SH-SY5Y (cell line): ENCODE measurements around the gene MYH7B.

Experiments
- GATA2 ChIP-seq: IDR thresholded peaks from 2 replicates; pipeline ENCODE4 v1.6.1; 2011; ENCODE audit warnings: mild to moderate bottlenecking, low read depth, low read length
- GATA3 ChIP-seq: IDR thresholded peaks from 2 replicates; pipeline ENCODE4 v1.6.1; 2011; ENCODE audit warnings: low read depth, mild to moderate bottlenecking, low read length, moderate library complexity

The MYH7B gene

DNA sequence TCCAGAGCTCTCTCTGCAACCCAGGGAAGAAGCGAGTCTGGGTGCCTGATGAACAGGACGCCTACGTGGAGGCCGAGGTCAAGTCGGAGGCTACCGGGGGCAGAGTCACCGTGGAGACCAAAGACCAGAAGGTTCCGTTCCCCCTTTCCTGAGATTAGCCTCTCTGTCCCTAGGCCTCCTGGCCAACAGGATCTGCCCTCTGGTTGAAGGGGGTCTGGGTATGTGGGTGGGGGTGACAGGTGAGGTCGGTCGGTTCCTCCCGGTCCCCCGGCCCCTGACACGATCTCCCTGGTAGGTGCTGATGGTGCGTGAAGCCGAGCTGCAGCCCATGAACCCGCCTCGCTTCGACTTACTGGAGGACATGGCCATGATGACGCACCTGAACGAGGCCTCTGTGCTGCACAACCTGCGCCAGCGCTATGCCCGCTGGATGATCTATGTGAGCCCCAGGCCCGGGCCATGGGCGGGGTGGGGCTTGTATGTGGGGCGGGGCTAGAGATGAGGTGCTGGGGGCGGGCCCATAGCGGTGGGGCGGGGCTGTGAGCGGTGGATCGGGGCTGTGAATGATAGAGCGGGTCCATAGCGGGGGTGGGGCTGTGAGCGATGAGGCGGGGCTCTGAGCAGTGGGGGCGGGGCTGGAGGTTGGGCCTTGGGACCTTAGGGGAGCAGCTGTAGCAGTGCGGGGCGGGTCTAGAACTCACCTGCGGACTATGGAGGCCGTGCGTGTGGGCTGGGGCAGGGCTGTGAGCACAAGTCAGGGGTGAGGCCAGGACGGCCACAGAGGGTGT lies 23.9 kb downstream of the MYH7B start:
- TF ChIP-seq GATA3 (no peak), GATA2 (no peak)

DNA sequence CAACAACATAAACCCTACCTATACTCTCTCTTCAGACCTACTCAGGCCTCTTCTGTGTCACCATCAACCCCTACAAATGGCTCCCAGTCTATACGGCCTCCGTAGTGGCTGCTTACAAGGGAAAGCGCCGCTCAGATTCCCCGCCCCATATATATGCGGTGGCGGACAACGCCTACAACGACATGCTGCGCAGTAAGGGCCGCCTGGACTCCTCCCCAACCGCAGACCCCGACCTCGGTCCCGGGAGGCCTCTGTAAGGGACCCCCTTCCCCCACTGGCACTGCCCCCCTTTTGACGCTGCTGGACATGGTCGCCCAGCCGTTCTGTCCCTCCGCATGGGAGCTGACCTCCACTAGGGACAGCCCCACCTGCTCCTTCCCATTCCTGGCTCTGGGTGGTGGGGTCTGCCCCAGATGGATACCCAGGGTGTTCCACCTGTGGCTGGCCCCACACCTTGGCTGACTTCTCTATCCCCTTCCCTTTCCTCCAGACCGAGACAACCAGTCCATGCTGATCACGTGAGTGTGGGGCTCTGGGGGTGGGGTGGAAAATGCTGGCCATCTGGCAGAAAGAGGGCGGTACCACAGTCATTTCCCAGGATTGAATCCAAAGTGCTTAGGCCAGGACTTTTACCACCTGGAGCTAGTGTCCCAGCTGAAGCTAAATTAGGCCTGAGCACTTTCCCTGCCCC lies 25.0 kb downstream of the MYH7B start:
- TF ChIP-seq GATA2 = no peak
- TF ChIP-seq GATA3 = no peak

DNA sequence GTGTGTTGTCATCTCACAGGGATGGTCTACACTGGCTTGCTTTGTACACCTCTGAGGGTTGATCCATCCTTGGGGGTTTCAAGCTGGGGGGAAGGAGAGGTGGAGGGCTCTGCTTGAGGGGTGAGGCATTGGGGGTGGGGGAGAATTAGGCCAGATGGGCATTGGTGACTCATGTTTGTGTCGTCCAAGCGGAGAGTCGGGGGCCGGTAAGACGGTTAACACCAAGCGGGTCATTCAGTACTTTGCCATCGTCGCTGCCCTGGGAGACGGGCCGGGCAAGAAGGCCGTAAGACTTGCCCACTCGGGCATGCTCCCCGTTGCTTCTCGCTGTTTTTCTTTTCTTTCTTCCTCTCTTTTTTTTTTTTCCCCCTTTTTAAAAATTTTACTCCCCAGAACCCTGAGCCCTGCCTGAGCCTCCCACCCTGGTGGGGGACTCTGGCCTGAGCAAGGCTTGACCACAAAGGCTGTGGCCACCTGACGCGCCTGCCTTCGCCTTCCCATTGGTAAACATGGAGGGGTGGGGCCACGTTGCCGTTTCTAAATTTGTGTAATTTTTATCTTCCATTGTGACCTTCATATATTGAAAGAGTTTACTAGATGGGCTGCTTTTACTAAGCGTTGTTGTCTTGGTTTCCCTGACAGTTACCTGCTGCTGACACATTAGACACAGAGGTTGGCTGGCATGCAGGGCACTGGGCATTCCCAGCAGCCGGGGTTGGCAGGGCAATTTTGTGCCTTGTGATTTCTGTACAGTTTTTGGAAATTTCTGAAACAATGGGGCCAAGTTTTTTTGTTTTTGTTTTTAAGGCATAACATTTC lies 26.8 kb downstream of the MYH7B start:
- TF ChIP-seq GATA3 (no peak), GATA2 (no peak)

DNA sequence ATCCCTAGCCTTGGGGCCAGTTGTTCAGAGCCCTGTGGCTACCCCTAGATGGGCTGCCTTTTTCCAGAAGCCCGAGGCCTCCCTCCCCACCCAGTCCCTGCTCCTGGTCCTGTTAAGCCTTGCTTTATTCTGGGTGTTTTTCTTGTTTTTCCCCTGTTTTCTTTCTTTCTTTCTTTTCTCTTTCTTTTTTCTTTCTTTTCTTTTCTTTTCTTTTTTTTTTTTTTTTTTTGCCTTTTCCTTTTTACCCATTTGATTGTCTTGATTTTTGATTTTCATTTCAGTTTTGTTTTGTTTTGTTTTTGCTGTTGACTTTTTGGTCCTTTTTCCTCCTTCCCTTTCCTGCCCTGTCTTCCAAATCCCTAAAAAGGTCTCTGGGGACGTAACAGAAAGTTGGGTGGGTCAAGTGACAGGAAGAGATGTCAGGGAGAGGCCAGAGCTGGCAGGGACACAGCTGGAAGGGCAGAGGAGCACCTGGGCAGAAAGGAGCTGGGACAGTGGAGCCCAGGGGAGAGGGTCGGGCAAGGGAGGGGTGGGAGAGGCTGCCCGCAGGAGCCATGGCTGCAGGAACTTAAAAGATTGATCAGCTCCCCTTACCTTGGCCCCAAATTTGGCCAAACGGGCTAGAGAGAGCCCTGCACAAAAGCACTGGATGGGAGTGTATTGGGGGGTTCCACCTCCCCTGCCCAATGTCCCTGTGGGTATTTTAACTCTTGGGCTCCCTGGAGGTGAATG lies 27.6 kb downstream of the MYH7B start:
- TF ChIP-seq GATA3 (no peak), GATA2 (no peak)

DNA sequence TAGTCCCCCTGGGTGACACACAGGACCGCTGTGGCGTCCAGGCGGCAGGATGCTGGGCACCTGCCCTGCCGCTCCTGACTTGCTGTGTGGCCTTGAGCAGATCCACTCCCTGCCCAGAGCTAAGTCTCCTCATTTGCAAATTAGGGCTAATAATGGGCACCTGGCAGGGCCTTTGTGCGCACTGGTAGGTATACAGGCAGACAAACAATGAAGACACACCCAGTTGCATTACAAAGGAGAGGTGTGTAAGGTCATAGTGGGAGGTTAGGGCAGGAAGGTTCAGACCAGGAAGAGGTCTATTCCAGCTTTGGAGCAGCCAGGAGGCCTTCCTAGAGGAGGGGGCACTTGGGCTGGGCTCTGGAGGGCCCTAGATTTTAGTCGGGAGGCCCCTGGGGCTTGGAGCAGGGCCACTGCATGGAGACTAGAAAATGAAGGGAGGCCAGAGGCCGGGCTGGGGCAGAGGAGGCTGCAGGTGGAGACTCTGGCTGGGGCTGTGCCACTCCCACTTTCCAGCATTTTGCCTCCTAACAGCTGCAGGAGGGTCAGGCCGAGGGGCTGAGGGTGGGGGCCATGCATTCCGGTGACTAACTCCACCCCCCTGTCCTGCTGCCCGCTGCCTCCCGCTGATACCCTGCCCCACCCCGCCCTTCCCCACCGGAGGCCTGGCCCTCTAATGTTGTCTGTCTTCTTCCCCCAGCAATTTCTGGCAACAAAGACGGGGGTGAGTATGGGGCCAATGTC lies 28.5 kb downstream of the MYH7B start:
- TF ChIP-seq GATA3 (no peak), GATA2 (no peak)

DNA sequence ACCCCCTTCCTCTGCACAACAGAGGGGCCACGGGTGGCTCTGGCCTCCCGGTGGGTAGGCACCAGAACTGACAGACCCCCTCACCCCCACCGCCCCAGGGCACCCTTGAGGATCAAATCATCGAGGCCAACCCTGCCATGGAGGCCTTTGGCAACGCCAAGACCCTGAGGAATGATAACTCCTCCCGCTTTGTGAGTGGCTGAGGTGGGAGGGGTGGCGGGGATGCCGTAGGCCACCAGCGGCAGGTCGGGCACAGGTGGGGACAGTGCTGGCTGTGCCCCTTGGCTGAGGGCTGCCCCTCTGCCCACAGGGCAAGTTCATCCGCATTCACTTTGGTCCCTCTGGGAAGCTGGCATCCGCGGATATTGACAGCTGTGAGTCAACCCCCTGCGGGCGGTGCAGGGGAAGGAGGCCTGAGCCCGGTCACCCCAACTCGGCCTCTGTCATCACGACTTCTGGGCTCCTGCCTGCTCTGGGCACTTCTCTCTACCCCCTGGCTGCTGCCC lies 29.1 kb downstream of the MYH7B start:
- no peak for TF ChIP-seq GATA3
- no peak for TF ChIP-seq GATA2

DNA sequence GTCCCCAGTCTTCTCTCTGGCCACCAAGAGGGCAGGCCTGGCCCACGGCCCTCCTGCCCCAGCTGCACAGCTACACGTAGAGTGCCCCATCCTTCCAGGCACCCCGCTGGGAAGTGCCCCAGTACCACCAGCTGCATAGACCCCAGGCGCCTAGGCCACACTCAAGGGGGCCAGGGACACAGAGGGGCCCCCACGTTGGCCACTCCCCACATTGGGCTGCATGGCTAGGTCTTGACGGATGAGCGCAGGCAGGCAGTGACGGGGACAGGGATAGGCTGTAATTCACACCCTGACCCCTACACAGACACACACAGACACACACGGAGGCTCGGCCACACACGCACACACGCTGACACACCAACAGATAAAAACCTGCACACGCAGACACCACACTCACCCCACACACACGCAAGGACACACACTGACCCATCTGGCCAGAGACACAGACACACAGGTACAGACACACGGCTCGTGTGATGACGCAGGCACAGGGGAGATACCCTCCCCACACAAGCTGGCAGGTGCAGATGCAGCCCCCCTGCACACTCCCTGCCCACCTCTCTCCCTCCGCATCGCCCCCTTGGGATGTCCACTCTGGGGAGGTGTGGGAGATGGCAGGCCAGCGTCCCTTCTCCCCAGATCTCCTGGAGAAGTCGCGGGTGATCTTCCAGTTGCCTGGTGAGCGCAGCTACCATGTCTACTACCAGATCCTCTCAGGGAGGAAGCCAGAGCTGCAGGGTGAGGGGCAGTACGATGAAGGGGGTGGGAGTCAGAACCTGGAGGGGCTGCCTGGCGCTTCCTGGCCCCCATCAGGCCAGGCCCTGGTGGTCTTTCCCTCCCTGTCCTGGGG lies 30.0 kb downstream of the MYH7B start:
- TF ChIP-seq GATA2 = no peak
- TF ChIP-seq GATA3 = no peak

DNA sequence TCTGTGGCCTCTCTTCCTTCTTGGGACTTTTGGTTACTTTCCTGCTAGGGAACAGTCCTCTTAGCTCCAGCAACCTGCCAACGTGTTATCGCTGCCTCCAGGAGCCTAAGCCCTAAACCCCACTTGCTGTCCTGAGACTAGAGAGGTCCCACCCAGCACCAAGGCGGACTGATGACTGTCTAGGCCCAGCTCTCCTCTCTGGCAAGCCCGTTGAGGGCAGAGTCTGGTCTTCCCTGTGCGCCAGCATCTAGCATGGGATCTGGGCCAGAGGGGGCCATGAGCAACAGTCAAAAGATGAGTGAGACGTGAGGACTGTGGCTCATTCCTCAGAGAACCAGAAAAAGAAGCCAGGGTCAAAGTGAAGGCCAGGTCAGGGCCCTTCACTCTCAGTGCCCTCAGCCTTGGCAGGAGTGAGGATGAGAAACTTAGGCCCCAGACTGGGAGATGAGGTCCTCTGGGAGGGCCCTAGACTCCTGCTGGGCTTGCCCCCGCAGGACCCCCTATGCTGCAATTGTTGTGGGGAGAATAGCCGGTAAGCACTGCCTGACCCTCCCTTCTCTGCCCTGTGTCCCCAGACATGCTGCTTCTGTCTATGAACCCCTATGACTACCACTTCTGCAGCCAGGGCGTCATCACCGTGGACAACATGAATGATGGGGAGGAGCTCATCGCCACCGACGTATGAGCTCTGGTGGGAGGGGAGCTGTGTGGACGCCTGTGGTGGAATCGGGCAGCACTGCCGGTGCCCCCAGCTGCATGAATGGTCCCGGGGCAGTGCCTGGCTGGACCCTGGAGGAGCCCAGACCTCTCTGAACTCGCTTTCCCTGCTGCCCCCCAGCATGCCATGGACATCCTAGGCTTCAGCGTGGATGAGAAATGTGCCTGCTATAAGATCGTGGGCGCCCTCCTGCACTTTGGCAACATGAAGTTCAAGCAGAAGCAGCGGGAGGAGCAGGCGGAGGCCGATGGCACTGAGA lies 30.9 kb downstream of the MYH7B start:
- TF ChIP-seq GATA2 (no peak), GATA3 (no peak)

DNA sequence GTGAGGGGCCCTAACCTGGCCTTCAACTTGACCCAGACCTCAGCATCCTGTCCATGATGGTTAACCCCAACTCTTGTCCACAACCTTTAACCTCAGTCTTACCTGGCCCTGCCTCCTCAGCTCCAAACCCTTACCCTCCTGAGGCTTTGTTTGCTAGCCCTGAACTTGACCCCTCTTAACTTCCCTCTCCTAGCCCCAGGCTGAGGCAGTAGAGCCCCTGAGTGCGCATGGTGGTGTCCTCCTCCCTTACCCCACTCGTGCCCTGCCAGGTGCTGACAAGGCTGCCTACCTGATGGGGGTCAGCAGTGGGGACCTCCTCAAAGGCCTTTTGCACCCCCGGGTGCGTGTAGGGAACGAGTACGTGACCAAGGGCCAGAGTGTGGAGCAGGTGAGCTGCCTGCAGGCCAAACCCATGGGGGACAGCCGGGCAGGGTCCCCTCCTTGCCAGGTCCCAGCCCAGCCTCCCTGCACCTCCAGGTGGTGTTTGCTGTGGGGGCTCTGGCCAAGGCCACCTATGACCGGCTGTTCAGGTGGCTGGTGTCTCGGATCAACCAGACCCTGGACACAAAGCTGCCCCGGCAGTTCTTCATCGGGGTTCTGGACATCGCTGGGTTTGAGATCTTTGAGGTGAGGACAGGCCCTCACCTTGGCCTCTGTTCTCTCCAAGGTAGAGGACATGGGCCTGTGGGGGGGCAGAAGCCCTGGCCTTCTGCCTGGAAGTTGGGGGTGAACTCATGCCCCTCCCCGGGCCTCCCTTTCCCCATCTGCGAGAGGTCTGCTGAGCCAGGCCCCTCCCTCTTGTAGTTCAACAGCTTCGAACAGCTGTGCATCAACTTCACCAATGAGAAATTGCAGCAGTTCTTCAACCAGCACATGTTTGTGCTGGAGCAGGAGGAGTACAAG lies 31.9 kb downstream of the MYH7B start:
- TF ChIP-seq GATA3 = no peak
- TF ChIP-seq GATA2 = no peak

DNA sequence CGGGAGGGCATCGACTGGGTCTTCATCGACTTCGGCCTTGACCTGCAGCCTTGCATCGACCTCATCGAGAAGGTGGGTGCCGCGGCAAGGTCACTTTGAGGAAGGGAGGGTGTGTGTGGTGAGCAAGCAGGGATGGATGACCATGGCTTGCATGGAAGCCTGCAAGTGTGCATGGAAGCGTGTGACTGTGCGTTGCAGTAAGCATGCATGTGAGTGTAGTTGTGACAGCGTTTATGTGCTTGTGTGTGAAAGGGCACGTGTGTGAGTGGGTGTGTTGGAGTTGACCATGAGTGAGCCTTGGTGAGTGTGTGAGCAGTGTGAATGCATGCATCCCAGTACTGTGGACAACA lies 32.5 kb downstream of the MYH7B start:
- TF ChIP-seq GATA3 = no peak
- TF ChIP-seq GATA2 = no peak

DNA sequence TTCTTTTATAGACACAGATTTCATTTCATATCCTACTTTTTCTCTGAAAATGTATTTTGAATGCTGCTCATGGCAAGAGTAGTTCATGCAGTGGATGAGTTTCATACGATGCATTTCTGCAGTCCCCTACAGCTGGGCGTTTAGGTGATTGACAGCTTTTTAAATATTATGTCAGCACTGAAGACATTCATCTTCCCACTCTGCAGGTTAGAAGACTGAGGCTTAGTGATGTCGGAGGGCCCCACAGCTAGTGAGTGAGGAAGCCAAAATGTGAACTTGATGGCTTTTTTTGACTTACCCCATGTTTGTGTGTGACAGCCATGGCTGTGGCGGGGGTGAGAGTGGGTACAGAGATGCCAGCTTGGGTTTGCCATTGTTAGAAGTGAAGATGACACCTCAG lies 33.5 kb downstream of the MYH7B start:
- no peak for TF ChIP-seq GATA3
- TF ChIP-seq GATA2 = no peak

DNA sequence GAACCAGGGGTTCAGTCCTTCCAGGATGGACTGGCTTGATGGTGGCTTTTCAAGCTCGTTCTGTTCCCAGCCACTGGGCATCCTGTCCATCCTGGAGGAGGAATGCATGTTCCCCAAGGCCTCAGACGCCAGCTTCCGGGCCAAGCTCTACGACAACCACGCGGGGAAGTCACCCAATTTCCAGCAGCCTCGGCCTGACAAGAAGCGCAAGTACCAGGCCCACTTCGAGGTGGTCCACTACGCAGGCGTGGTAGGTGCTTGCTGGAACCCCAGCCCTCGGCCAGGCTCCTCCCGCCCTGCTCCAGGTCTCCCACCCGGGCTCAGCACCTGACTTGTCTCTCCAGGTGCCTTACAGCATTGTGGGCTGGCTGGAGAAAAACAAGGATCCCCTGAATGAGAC lies 34.0 kb downstream of the MYH7B start:
- TF ChIP-seq GATA2 = no peak
